Chondrocyte (in vitro differentiated cells): ENCODE measurements around the gene BUD13. TPM values are rescaled to one million over a fixed set of nuclear protein-coding genes. Genes with fewer than 3 reads are reported as not detected.

ENCODE experiments used
- DNase-seq: peaks from one replicate; pipeline ENCODE4 v3.0.0; 2021; ENCODE audit warnings: mixed read lengths, low spot score
- H3K27ac Mint-ChIP-seq: one replicate; pipeline ENCODE4 v1.8.0; 2021; ENCODE audit warnings: mild to moderate bottlenecking, moderate library complexity, mixed read lengths; ENCODE audit not compliant: unreplicated experiment
- H3K27me3 Mint-ChIP-seq: 2 replicates; pipeline ENCODE4 v1.8.0; 2021; ENCODE audit warnings: low read depth, mixed read lengths
- H3K36me3 Mint-ChIP-seq: 2 replicates; pipeline ENCODE4 v1.8.0; 2021; ENCODE audit warnings: low read depth, mixed read lengths
- H3K4me1 Mint-ChIP-seq: 2 replicates; pipeline ENCODE4 v1.8.0; 2021; ENCODE audit warnings: low read depth, mild to moderate bottlenecking, mixed read lengths
- H3K4me3 Mint-ChIP-seq: one replicate; pipeline ENCODE4 v1.8.0; 2021; ENCODE audit warnings: mild to moderate bottlenecking, moderate library complexity, mixed read lengths; ENCODE audit not compliant: unreplicated experiment
- H3K9me3 Mint-ChIP-seq: 2 replicates; pipeline ENCODE4 v1.8.0; 2021; ENCODE audit warnings: low read depth, mixed read lengths
- CTCF ChIP-seq: fragments of 200-600 bp; sonication (generic); IDR thresholded peaks from 2 replicates; pipeline ENCODE4 v1.5.0; 2021; ENCODE audit warnings: antibody characterized with exemption, mild to moderate bottlenecking, moderate library complexity
- total RNA-seq: library from RNA; stranded (reverse); gene quantifications from 3 replicates; pipeline ENCODE4 v1.2.1, GENCODE V29; 2021

Gene BUD13
- total RNA-seq, 1 donor from 2014 or later, result 9.6 TPM

- no peaks in the 10 kb centered on the region for H3K36me3 Mint-ChIP-seq
- TF ChIP-seq CTCF, result no peak
- H3K9me3 Mint-ChIP-seq, result no peaks in the 10 kb centered on the region
- no peaks in the 10 kb centered on the region for H3K4me1 Mint-ChIP-seq
- H3K27me3 Mint-ChIP-seq, result peaks cover 22% of the 10 kb centered on the region
- no peak overlapping the region for H3K27ac Mint-ChIP-seq
- no peak overlapping the region for H3K4me3 Mint-ChIP-seq
- no peak for DNase-seq
Observed at GRCh38 chr11:116712428-116712827, 60.4 kb downstream of the BUD13 start.

DNA sequence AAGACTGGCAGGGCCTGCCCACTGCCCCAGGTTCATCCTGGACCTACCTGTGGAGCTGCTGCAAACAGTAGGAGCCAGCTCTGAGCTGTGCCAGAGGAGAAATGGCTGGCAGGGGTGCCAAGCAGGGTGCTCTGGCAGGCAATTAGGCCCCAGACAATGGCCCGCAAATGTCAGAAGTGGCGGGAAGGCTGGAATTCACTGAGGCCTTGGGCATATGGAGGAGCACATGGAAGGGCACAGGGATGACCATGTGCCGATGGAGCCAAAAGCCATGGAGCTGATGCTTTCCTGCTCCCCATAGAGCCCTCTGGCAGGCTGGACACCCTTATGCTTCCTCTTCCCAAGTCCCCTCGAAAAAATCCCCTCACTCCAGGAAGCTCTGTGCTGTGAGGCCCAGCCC is 62.0 kb downstream of the BUD13 start:
- no peak for DNase-seq
- H3K27me3 Mint-ChIP-seq, result peaks cover 22% of the 10 kb centered on the region
- no peaks in the 10 kb centered on the region for H3K4me1 Mint-ChIP-seq
- no peak overlapping the region for H3K4me3 Mint-ChIP-seq
- no peaks in the 10 kb centered on the region for H3K36me3 Mint-ChIP-seq
- no peak for TF ChIP-seq CTCF
- H3K9me3 Mint-ChIP-seq, result no peaks in the 10 kb centered on the region
- H3K27ac Mint-ChIP-seq, result no peak overlapping the region

DNA sequence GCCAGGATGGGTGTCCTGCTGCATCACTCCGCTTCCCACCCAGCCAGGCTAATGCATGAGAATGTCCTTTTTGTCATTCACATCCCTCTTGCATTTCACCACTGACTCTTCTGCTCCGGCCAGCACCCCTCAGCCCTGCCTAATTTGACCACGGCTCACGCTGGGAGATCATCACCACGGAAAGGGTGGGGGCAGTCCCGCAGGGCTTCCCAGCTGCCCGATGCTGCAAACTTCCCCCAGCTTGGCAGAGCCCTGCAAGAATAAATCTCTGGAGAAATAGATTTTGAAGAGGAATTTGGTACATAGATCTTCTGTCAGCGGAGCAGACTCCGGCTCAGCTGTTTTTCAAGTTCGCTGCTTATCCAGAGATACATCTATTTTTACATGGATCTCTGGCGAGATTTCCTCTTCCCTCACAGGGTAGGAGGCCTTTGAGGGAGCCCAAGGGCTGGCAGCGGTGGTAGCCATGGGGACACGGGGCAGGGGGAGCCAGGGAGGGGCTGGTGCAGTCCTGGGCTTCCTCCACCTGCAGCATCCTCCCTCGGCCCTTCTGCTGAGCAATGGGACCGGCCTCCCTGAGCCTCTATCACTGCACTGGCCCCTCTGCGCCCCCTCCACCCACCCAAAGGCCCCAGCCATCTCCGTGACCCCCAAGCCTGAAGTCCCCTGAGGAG is 62.6 kb downstream of the BUD13 start:
- TF ChIP-seq CTCF, result no peak
- no peak for DNase-seq
- Mint-ChIP-seq H3K36me3 (no peaks in the 10 kb centered on the region), H3K27me3 (peaks cover 22% of the 10 kb centered on the region), H3K9me3 (no peaks in the 10 kb centered on the region), H3K4me1 (no peaks in the 10 kb centered on the region), H3K4me3 (no peak overlapping the region), H3K27ac (no peak overlapping the region)

DNA sequence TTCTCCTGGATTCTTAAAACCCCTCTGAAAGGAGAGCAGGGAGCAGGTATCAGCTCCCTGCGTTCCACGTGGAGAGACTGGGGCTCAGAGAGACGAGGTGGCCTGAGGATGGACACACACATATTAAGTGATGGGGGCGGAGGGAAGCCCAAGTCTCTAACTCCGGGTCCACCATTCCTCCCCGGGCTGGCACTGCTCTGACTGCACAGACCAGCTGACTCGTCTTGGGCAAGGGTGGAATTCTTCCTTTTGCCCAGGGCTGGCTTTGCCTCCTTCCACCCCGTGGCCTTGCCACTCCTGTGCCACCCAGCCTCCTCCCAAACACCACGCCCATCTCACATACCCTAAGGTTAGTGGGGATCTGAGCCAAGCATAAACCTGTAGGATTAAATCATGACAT is 65.0 kb downstream of the BUD13 start:
- DNase-seq, result no peak
- H3K27me3 Mint-ChIP-seq, result peaks cover 24% of the 10 kb centered on the region
- H3K4me1 Mint-ChIP-seq, result no peaks in the 10 kb centered on the region
- H3K27ac Mint-ChIP-seq, result no peak overlapping the region
- TF ChIP-seq CTCF, result no peak
- H3K4me3 Mint-ChIP-seq, result no peak overlapping the region
- no peaks in the 10 kb centered on the region for H3K36me3 Mint-ChIP-seq
- H3K9me3 Mint-ChIP-seq, result no peaks in the 10 kb centered on the region

GRCh38 chr11:116707161-116707629 is 65.6 kb downstream of the BUD13 start:
- no peak for TF ChIP-seq CTCF
- Mint-ChIP-seq H3K36me3 (no peaks in the 10 kb centered on the region), H3K27ac (no peak overlapping the region), H3K4me1 (no peaks in the 10 kb centered on the region), H3K27me3 (peaks cover 22% of the 10 kb centered on the region), H3K4me3 (no peak overlapping the region), H3K9me3 (no peaks in the 10 kb centered on the region)
- DNase-seq, result no peak
